ENCODE data around the gene ATG2B.

Gene ATG2B

GRCh38 chr14:96304956-96305355 lies 58.2 kb downstream of the ATG2B start:
- no peak for DNase-seq

GRCh38 chr14:96303981-96304380 lies 59.2 kb downstream of the ATG2B start:
- no peak for DNase-seq

GRCh38 chr14:96299441-96299840 lies 63.7 kb downstream of the ATG2B start:
- no peak for DNase-seq

GRCh38 chr14:96297997-96298515 lies 65.1 kb downstream of the ATG2B start:
- no peak for DNase-seq

GRCh38 chr14:96297000-96297399 lies 66.1 kb downstream of the ATG2B start:
- no peak for DNase-seq

GRCh38 chr14:96294246-96294645 lies 68.9 kb downstream of the ATG2B start:
- no peak for DNase-seq

GRCh38 chr14:96287856-96288255 lies 75.3 kb downstream of the ATG2B start:
- DNase-seq: no peak

GRCh38 chr14:96286251-96286650 lies 76.9 kb downstream of the ATG2B start:
- DNase-seq: no peak

- no peak for DNase-seq
These were observed 77.5 kb downstream of the ATG2B start for GRCh38 chr14:96285667-96286066.

GRCh38 chr14:96284430-96284829 lies 78.7 kb downstream of the ATG2B start:
- DNase-seq: no peak

GRCh38 chr14:96284008-96284407 lies 79.1 kb downstream of the ATG2B start:
- DNase-seq: no peak

- DNase-seq: no peak
These were observed 81.7 kb downstream of the ATG2B start for GRCh38 chr14:96281486-96281885.

GRCh38 chr14:96280104-96280503 lies 83.0 kb downstream of the ATG2B start:
- DNase-seq: no peak

GRCh38 chr14:96279564-96279963 lies 83.6 kb downstream of the ATG2B start:
- DNase-seq: no peak

- DNase-seq: no peak
These were observed 85.3 kb downstream of the ATG2B start for GRCh38 chr14:96277890-96278289.

GRCh38 chr14:96275177-96276112 lies 87.7 kb downstream of the ATG2B start:
- DNase-seq: peak; percentile 79

GRCh38 chr14:96274543-96274942 lies 88.6 kb downstream of the ATG2B start:
- DNase-seq: no peak

GRCh38 chr14:96274122-96274521 lies 89.0 kb downstream of the ATG2B start:
- no peak for DNase-seq

GRCh38 chr14:96273629-96274028 lies 89.5 kb downstream of the ATG2B start:
- no peak for DNase-seq

- DNase-seq: no peak
These were observed 90.2 kb downstream of the ATG2B start for GRCh38 chr14:96272777-96273473.

- no peak for DNase-seq
These were observed 91.7 kb downstream of the ATG2B start for GRCh38 chr14:96271421-96271762.

- DNase-seq: no peak
These were observed 92.3 kb downstream of the ATG2B start for GRCh38 chr14:96270565-96271420.

- DNase-seq: no peak
These were observed 93.8 kb downstream of the ATG2B start for GRCh38 chr14:96269359-96269710.
